ENCODE data around the gene SLC2A13. TPM values are rescaled to one million over a fixed set of nuclear protein-coding genes. Genes with fewer than 3 reads are reported as not detected.

SLC2A13 gene
- total RNA-seq, 2 donors from 2014 or later: 10.3 to 12.9 TPM

DNA sequence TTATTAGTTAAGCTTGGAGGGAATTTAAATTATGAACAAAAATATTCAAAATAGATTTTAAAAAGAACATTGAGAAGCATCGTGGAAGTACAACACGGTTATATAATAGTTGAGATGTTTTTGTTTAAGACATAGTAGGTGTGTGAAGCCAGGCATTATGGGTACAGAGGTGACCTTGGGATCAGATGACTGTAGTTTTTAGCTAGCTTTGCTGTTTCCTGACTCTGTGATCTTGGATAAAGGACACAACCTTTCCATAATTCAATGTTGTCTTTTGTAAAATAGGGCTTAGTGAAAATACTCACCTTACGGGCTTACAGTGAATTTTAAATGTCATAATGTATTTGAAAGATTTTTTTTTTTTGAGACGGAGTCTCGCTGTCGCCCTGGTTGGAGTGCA, 239.7 kb downstream of the SLC2A13 start:
- H3K27me3 Mint-ChIP-seq (ENCODE audit: insufficient read depth): no peaks in the 10 kb centered on the region
- H3K4me3 Mint-ChIP-seq: no peak overlapping the region
- H3K36me3 Mint-ChIP-seq (ENCODE audit: low read depth): peaks cover 6% of the 10 kb centered on the region
- no peaks in the 10 kb centered on the region for H3K9me3 ChIP-seq (ENCODE audit: control insufficient read depth, low read length)
- H3K27me3 ChIP-seq (ENCODE audit: control insufficient read depth, insufficient read depth, low read length, poor library complexity, severe bottlenecking): no peaks in the 10 kb centered on the region
- WGBS, 2 experiments (ENCODE audit: insufficient coverage in 1 of 2, insufficient read length in 1 of 2): 97 to 100% methylated on average over 3 of the region's 6 CpGs
- H3K4me3 ChIP-seq (ENCODE audit: low read length): no peak overlapping the region
- H3K36me3 ChIP-seq (ENCODE audit: control insufficient read depth, insufficient read depth, low read length): no peaks in the 10 kb centered on the region
- no peak for DNase-seq
- no peak overlapping the region for H3K9ac ChIP-seq (ENCODE audit: extremely low read depth, low read length, poor library complexity, severe bottlenecking)
- no peaks in the 10 kb centered on the region for H3K4me1 ChIP-seq (ENCODE audit: control insufficient read depth, insufficient read depth, low read length)
- H3K9me3 Mint-ChIP-seq: no peaks in the 10 kb centered on the region
- peaks cover 3% of the 10 kb centered on the region for H3K4me1 Mint-ChIP-seq
- H3K27ac ChIP-seq (ENCODE audit: low read depth, low read length): no peak overlapping the region
- no peak overlapping the region for H3K27ac Mint-ChIP-seq
- TF ChIP-seq, protein P1, sequence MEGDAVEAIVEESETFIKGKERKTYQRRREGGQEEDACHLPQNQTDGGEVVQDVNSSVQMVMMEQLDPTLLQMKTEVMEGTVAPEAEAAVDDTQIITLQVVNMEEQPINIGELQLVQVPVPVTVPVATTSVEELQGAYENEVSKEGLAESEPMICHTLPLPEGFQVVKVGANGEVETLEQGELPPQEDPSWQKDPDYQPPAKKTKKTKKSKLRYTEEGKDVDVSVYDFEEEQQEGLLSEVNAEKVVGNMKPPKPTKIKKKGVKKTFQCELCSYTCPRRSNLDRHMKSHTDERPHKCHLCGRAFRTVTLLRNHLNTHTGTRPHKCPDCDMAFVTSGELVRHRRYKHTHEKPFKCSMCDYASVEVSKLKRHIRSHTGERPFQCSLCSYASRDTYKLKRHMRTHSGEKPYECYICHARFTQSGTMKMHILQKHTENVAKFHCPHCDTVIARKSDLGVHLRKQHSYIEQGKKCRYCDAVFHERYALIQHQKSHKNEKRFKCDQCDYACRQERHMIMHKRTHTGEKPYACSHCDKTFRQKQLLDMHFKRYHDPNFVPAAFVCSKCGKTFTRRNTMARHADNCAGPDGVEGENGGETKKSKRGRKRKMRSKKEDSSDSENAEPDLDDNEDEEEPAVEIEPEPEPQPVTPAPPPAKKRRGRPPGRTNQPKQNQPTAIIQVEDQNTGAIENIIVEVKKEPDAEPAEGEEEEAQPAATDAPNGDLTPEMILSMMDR (conservative IDR thresholded peaks at IDR 0.05): no peak

DNA sequence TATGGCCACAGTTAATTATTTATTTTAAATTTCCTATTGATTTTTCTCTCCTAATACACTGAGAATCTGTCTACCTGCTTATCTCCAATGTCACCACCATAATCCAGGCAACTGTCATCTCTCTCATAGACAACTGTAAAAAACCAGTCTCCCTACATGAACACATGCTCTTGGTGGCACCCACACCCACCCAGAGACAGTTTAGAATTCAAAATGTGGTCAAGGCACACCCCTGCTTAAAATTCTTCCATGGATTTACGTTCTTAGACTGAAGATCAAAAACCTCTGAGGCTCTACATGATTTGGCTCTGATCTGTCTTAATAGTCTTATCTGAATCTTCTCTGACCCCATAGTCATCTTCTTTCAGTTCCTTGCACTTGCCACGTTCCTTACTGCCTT, 245.2 kb downstream of the SLC2A13 start:
- Histone ChIP-seq H3K9ac (ENCODE audit: extremely low read depth, low read length, poor library complexity, severe bottlenecking) (no peak overlapping the region), H3K4me1 (ENCODE audit: control insufficient read depth, insufficient read depth, low read length) (no peaks in the 10 kb centered on the region), H3K9me3 (ENCODE audit: control insufficient read depth, low read length) (no peaks in the 10 kb centered on the region), H3K4me3 (ENCODE audit: low read length) (no peak overlapping the region), H3K27ac (ENCODE audit: low read depth, low read length) (no peak overlapping the region), H3K27me3 (ENCODE audit: control insufficient read depth, insufficient read depth, low read length, poor library complexity, severe bottlenecking) (no peaks in the 10 kb centered on the region), H3K36me3 (ENCODE audit: control insufficient read depth, insufficient read depth, low read length) (no peaks in the 10 kb centered on the region)
- TF ChIP-seq, protein P1 (conservative IDR thresholded peaks at IDR 0.05): no peak
- no peaks in the 10 kb centered on the region for H3K9me3 Mint-ChIP-seq
- 89 to 95% methylated on average over 2 of the region's 2 CpGs for WGBS, 2 experiments (ENCODE audit: insufficient coverage in 1 of 2, insufficient read length in 1 of 2)
- H3K4me3 Mint-ChIP-seq: no peak overlapping the region
- peaks cover 3% of the 10 kb centered on the region for H3K36me3 Mint-ChIP-seq (ENCODE audit: low read depth)
- H3K4me1 Mint-ChIP-seq: no peaks in the 10 kb centered on the region
- no peaks in the 10 kb centered on the region for H3K27me3 Mint-ChIP-seq (ENCODE audit: insufficient read depth)
- no peak for DNase-seq
- no peak overlapping the region for H3K27ac Mint-ChIP-seq

DNA sequence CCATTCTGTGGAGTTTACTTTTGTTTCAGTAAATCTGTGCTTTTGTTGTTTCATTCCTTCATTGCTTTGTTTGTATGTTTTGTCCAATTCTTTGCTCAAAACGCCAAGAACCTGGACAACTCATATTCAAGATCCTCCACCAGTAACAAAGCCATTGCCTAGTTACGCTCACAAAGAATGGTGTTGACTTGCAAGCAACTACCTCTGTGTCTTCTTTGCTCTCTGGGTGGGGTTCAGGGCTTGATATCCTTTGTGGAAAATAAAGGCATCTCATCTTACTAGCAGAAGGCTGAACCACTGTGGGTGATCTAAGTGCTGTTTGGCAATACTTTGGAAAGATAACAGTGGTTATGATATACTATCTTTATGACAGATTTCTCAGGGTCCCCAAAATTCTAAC, 252.9 kb downstream of the SLC2A13 start:
- TF ChIP-seq, protein P1 (conservative IDR thresholded peaks at IDR 0.05): no peak
- Histone ChIP-seq H3K27ac (ENCODE audit: low read depth, low read length) (no peak overlapping the region), H3K9me3 (ENCODE audit: control insufficient read depth, low read length) (no peaks in the 10 kb centered on the region), H3K9ac (ENCODE audit: extremely low read depth, low read length, poor library complexity, severe bottlenecking) (no peak overlapping the region), H3K36me3 (ENCODE audit: control insufficient read depth, insufficient read depth, low read length) (no peaks in the 10 kb centered on the region), H3K4me1 (ENCODE audit: control insufficient read depth, insufficient read depth, low read length) (no peaks in the 10 kb centered on the region), H3K27me3 (ENCODE audit: control insufficient read depth, insufficient read depth, low read length, poor library complexity, severe bottlenecking) (no peaks in the 10 kb centered on the region), H3K4me3 (ENCODE audit: low read length) (no peak overlapping the region)
- H3K4me3 Mint-ChIP-seq: no peak overlapping the region
- 89 to 100% methylated on average over 1 to 2 of the region's 2 CpGs for WGBS, 2 experiments (ENCODE audit: insufficient coverage in 1 of 2, insufficient read length in 1 of 2)
- peaks cover 3% of the 10 kb centered on the region for H3K36me3 Mint-ChIP-seq (ENCODE audit: low read depth)
- no peak overlapping the region for H3K27ac Mint-ChIP-seq
- no peaks in the 10 kb centered on the region for H3K9me3 Mint-ChIP-seq
- peaks cover 7% of the 10 kb centered on the region for H3K4me1 Mint-ChIP-seq
- no peaks in the 10 kb centered on the region for H3K27me3 Mint-ChIP-seq (ENCODE audit: insufficient read depth)
- DNase-seq: no peak
